VCaP (cell line): ENCODE data around the gene BMPER.

Experiments used
- H3K27ac ChIP-seq: fragments of 450-650 bp; 2 replicates; pipeline ENCODE4 v1.5.1; 2017
- CTCF ChIP-seq: fragments of 450-650 bp; conservative IDR thresholded peaks from 2 replicates; pipeline ENCODE4 v1.5.1; 2017; ENCODE audit warnings: mild to moderate bottlenecking, moderate library complexity

BMPER gene

GRCh38 chr7:34158368-34159153 is 253.2 kb downstream of the BMPER start:
- no peak for TF ChIP-seq CTCF
- H3K27ac ChIP-seq, result no peak overlapping the region

GRCh38 chr7:34160261-34160752 is 255.0 kb downstream of the BMPER start:
- H3K27ac ChIP-seq, result no peak overlapping the region
- no peak for TF ChIP-seq CTCF

GRCh38 chr7:34162027-34162565 is 256.8 kb downstream of the BMPER start:
- no peak overlapping the region for H3K27ac ChIP-seq
- no peak for TF ChIP-seq CTCF

GRCh38 chr7:34162677-34163076 is 257.3 kb downstream of the BMPER start:
- no peak overlapping the region for H3K27ac ChIP-seq
- TF ChIP-seq CTCF, result no peak

GRCh38 chr7:34163956-34164355 is 258.6 kb downstream of the BMPER start:
- no peak for TF ChIP-seq CTCF

GRCh38 chr7:34165466-34165865 is 260.1 kb downstream of the BMPER start:
- no peak for TF ChIP-seq CTCF
- H3K27ac ChIP-seq, result no peak overlapping the region

More at GRCh38 chr7:34163956-34164355, 258.6 kb downstream of the BMPER start:
- no peak overlapping the region for H3K27ac ChIP-seq

- no peak overlapping the region for H3K27ac ChIP-seq
- TF ChIP-seq CTCF, result peak; percentile 60
Measured at GRCh38 chr7:34165927-34166550, 260.7 kb downstream of the BMPER start.
